VCaP (cell line): ENCODE measurements around the gene EPHB3.
A peak's percentile ranks its signal among the peaks of the same experiment; 100 is the strongest.

Experiments used
- H3K27ac ChIP-seq: fragments of 450-650 bp; 2 replicates; pipeline ENCODE4 v1.5.1; 2017
- TF ChIP-seq, protein P1 (sequence below): fragments of 450-650 bp; conservative IDR thresholded peaks from 2 replicates; pipeline ENCODE4 v1.5.1; 2017; ENCODE audit warnings: mild to moderate bottlenecking, moderate library complexity

EPHB3 gene

DNA sequence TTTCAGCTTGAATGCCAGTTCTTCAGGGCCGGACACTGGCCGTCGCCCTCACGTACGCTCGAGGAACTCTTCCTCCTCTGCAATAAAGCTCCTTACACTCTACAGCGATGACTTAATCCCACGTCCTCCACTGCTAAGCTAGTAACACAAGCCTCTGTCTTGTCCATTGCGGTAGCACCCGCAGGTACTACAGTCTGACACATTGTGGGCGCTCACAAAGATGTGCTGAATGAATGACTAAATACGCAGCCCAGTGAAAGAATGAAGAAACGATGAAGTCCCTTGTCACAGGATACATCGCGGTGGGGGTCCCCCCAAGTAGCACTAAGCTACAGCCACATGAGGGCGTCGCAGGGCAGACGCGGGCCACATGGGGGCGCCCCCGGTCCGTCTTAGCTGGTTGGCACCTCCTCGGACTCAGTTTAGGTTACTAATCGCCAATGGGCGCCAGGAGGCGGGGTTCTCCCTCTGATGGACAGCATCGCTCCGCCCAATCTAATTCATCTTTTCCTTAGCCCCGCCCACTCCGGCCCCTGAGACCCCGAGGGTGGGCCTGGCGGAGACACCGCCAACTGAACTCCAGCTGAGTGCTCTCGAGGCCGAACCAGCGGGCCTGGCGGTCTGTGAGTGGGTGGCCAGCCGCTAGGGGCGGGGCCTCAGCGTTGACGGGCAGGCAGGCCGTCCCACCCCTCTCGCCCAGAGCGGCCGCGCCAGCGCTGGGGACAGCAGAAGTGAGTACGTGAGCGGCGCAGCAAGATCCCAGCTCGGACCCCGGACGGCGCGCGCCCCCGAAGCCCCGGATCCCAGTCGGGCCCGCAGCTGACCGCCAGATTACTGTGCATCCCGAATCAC is at the start of gene EPHB3:
Gene EPHB3, plus strand, starts transcription at position 725 of the 852 bp plus-strand sequence. CDS start 451 bp downstream, outside the sequence.
- peak within 1 kb of the TSS; percentile 96 for H3K27ac ChIP-seq
- TF ChIP-seq, protein P1, sequence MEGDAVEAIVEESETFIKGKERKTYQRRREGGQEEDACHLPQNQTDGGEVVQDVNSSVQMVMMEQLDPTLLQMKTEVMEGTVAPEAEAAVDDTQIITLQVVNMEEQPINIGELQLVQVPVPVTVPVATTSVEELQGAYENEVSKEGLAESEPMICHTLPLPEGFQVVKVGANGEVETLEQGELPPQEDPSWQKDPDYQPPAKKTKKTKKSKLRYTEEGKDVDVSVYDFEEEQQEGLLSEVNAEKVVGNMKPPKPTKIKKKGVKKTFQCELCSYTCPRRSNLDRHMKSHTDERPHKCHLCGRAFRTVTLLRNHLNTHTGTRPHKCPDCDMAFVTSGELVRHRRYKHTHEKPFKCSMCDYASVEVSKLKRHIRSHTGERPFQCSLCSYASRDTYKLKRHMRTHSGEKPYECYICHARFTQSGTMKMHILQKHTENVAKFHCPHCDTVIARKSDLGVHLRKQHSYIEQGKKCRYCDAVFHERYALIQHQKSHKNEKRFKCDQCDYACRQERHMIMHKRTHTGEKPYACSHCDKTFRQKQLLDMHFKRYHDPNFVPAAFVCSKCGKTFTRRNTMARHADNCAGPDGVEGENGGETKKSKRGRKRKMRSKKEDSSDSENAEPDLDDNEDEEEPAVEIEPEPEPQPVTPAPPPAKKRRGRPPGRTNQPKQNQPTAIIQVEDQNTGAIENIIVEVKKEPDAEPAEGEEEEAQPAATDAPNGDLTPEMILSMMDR, result peak; percentile 95

DNA sequence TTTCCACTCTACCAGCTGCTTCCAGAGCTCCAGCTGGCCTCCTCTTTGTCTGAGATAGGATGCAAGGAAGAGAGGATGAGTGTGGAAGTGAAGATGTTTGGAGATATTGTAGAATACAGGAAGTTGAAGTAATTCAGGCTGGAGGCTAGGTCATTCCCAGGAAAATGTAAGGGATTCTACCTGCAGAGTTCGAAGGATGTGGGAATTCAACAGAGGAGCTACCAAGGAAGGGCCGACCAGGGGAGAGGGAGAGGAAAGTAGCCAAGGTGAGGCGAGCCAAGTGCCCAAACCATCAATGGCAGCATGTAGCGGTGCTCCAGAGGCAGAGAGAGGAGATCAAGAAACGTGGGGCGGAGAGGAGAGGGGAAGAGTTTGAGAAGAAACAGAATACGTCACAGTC is 49.0 kb upstream of the EPHB3 start:
- TF ChIP-seq, protein P1, result no peak
- H3K27ac ChIP-seq, result no peak overlapping the region

DNA sequence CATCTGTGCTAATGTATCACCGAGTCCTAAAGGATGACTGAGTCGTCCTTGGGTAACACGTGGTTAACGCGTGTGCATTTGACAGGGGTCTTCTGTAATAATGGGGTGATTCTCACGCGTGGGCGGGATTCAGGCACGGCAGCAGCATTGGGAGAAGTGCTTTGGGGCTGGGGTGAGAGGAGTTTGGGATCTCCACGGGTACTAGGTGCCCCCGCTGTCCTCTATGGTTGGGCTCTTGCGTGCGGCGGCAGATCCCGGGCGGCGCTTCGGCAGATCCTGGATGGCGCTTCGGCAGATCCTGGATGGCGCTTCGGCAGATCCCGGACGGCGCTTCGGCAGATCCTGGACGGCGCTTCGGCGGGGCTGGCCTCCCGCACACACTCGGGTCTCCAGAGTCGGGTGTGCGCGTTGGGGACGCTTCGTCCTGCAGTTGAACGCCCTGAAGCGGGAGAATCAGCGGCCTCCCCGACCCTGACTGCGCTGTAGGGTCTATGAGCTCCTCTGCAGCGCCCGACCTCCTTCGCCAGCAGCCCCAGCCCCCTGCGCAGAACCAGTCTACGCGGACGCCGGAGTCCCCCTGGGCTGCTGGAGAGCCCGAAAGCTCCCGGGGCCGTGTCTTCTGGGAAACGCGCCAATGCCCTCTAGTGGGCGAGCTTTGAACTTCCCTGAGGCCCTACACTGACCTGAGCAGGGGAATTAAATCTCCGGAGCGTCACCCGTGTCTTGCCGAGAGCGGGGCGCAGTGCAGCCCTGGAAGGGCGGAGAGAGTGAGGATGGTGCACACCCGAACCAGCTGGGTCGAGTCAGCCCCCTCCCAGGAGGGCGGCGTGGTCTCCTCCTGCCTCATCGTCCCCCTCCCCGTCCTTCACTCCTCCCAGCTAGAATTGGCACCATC is 48.1 kb upstream of the EPHB3 start:
- TF ChIP-seq, protein P1, result peak; percentile 92

DNA sequence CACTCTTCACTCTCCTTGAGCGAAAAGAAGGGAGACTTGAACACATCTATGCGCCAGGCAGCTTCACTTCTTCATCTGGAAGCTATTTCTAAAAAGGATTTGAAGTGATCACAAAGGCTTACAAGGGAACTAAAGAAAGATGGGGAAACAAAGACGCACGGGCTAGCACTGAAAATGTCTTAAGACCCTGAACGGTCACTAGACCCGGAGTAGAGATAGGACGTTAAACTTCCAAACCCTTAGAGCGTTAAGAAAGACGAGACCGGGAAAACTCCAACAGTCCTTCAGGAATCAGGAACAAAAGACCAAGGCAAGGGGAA is 47.5 kb upstream of the EPHB3 start:
- no peak overlapping the region for H3K27ac ChIP-seq

More for the DNA sequence above, 48.1 kb upstream of the EPHB3 start:
- no peak overlapping the region for H3K27ac ChIP-seq

DNA sequence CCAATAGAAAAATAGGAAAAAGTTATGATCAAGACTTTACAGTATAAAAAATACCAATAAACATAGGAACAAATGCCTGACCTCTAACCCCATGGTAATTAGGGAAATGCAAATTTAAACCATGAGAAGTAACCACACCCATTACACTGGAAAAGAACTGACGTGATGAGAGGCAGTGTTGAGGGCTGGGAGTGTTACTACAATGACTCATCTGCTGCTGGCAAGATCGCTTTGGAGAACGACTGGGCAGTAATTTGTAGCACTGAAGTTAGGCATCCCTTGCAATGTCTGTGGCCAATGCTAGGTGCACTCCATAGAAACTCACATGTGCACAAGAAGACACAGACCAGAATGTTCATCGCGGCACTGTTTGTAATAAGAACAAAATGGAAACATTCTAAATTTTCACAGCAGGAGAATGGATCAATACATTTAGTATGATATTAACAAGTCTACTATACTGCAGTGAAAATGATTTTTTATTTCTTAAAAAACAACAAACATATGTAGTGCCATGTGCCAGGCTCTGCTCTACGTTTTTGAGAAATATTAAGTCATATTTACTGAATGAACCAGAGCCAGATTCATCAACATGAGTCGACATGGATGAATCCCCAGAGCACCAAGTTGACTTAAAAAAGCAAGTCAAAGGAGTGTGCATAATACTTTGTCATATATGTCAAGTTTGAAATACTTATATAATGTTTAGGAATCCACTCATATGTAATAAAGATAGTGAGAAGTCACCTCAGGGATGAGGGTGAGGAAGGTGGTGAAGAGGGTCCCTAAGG is 37.6 kb upstream of the EPHB3 start:
- TF ChIP-seq, protein P1, result no peak
- H3K27ac ChIP-seq, result no peak overlapping the region

More for the DNA sequence above, 47.5 kb upstream of the EPHB3 start:
- TF ChIP-seq, protein P1, result no peak

DNA sequence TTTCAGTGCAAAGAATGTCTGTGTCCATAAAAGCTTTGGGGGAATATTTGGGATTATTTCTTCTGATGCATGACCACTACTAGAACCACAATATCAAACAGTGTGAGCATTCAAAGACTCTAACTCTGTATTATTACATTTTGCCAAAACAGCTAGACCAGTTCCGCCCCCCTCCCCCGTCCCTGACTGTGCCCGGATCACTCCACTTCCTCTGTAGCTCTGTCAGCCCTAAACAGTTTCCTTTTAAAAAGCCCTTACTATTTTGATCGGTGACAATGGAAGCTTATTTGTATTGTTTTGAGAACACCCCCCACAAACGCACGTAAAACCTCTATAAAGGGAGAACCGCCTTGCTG is 36.6 kb upstream of the EPHB3 start:
- TF ChIP-seq, protein P1, result no peak
- H3K27ac ChIP-seq, result peak overlapping the region; percentile 71
